ENCODE results near the gene SYCP3.

- TF ChIP-seq, protein P1, sequence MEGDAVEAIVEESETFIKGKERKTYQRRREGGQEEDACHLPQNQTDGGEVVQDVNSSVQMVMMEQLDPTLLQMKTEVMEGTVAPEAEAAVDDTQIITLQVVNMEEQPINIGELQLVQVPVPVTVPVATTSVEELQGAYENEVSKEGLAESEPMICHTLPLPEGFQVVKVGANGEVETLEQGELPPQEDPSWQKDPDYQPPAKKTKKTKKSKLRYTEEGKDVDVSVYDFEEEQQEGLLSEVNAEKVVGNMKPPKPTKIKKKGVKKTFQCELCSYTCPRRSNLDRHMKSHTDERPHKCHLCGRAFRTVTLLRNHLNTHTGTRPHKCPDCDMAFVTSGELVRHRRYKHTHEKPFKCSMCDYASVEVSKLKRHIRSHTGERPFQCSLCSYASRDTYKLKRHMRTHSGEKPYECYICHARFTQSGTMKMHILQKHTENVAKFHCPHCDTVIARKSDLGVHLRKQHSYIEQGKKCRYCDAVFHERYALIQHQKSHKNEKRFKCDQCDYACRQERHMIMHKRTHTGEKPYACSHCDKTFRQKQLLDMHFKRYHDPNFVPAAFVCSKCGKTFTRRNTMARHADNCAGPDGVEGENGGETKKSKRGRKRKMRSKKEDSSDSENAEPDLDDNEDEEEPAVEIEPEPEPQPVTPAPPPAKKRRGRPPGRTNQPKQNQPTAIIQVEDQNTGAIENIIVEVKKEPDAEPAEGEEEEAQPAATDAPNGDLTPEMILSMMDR (IDR thresholded peaks at IDR 0.05): no peak
- no peak for TF ChIP-seq POLR2A (IDR thresholded peaks at IDR 0.05)
These were observed 1.8 kb downstream of the SYCP3 start for GRCh38 chr12:101737476-101737875.
